Measurements from ENCODE around the gene NHLRC3.
"Not testable (repeated sequence)": the region's sequence is repeated elsewhere in the genome, so short reads cannot be mapped to it uniquely, and the experiment has no call there.

NHLRC3 gene

GRCh38 chr13:39047560-39047959 lies 9.3 kb downstream of the NHLRC3 start:
- no peak for DNase-seq

GRCh38 chr13:39048806-39049205 lies 10.6 kb downstream of the NHLRC3 start:
- DNase-seq = no peak

GRCh38 chr13:39049274-39049673 lies 11.0 kb downstream of the NHLRC3 start:
- DNase-seq = no peak

- no peak for DNase-seq
These were observed 12.9 kb downstream of the NHLRC3 start for GRCh38 chr13:39051157-39051556.

- DNase-seq = no peak
These were observed 14.7 kb downstream of the NHLRC3 start for GRCh38 chr13:39052944-39053343.

- DNase-seq = no peak
These were observed 15.9 kb downstream of the NHLRC3 start for GRCh38 chr13:39054112-39054511.

- no peak for DNase-seq
These were observed 17.8 kb downstream of the NHLRC3 start for GRCh38 chr13:39056018-39056417.

- no peak for DNase-seq
These were observed 19.8 kb downstream of the NHLRC3 start for GRCh38 chr13:39058040-39058439.

GRCh38 chr13:39062004-39062403 lies 23.7 kb downstream of the NHLRC3 start:
- DNase-seq = no peak

- no peak for DNase-seq
These were observed 34.6 kb downstream of the NHLRC3 start for GRCh38 chr13:39072842-39073241.

- DNase-seq = no peak
These were observed 35.7 kb downstream of the NHLRC3 start for GRCh38 chr13:39073983-39074382.

GRCh38 chr13:39086251-39086945 lies 48.1 kb downstream of the NHLRC3 start:
- DNase-seq = not testable (repeated sequence)

- no peak for DNase-seq
These were observed 53.3 kb downstream of the NHLRC3 start for GRCh38 chr13:39091586-39091985.

- DNase-seq = peak in 1 of 2 experiments; percentile 7
These were observed 57.2 kb downstream of the NHLRC3 start for GRCh38 chr13:39095500-39095899.

GRCh38 chr13:39099231-39099630 lies 61.0 kb downstream of the NHLRC3 start:
- no peak for DNase-seq
